ENCODE results near the gene ZNF550. TPM values are rescaled to one million over a fixed set of nuclear protein-coding genes. Genes with fewer than 3 reads are reported as not detected.

ZNF550 gene
- total and polyA plus RNA-seq, 2 of the 13 experiments (the other 11 are each of a cell fraction or from before 2014, with no cell fraction given): 8.6 to 9.1 TPM

GRCh38 chr19:57559008-57559403 is 657 bp downstream of the ZNF550 start (continued):
- no peak for TF ChIP-seq ARID3A (IDR thresholded peaks at IDR 0.05; ENCODE audit: low read depth, low read length)
- no peak for TF ChIP-seq NR1H2 (CRISPR knock-in tag; IDR thresholded peaks at IDR 0.05; ENCODE audit: borderline replicate concordance, low read depth)
- no peak for TF ChIP-seq NFYB (CRISPR knock-in tag; IDR thresholded peaks at IDR 0.05)
- no peak for TF ChIP-seq NFKB2 (CRISPR knock-in tag; IDR thresholded peaks at IDR 0.05; ENCODE audit: borderline replicate concordance)
- no peak for TF ChIP-seq GMEB1 (CRISPR knock-in tag; IDR thresholded peaks at IDR 0.05; ENCODE audit: borderline replicate concordance)
- no peak for TF ChIP-seq RFX1 (IDR thresholded peaks at IDR 0.05)
- TF ChIP-seq ZSCAN25 (CRISPR knock-in tag; IDR thresholded peaks at IDR 0.05): no peak
- no peak for TF ChIP-seq ZNF33A (CRISPR knock-in tag; IDR thresholded peaks at IDR 0.05; ENCODE audit: borderline replicate concordance)
- no peak for TF ChIP-seq ZBTB43 (CRISPR knock-in tag; conservative IDR thresholded peaks at IDR 0.05)
- no peak for TF ChIP-seq TEF (CRISPR knock-in tag; IDR thresholded peaks at IDR 0.05)
- TF ChIP-seq TAF1 (CRISPR knock-in tag; IDR thresholded peaks at IDR 0.05): no peak
- TF ChIP-seq REST (IDR thresholded peaks at IDR 0.05; ENCODE audit: borderline replicate concordance in 1 of 2, low read depth in 1 of 2, low read length in 2 of 2): no peak
- no peak for TF ChIP-seq ZNF773 (CRISPR knock-in tag; IDR thresholded peaks at IDR 0.05; ENCODE audit: borderline replicate concordance)
- TF ChIP-seq CBX1 (IDR thresholded peaks at IDR 0.05; ENCODE audit: low read depth): no peak
- no peak for TF ChIP-seq TRAFD1 (CRISPR knock-in tag; IDR thresholded peaks at IDR 0.05; ENCODE audit: borderline replicate concordance)
- no peak for TF ChIP-seq NCOA2 (CRISPR knock-in tag; IDR thresholded peaks at IDR 0.05)
- no peak for TF ChIP-seq HNF1B (CRISPR knock-in tag; IDR thresholded peaks at IDR 0.05)

Data from HepG2 (cell line).